Peyer's patch (tissue), 4 donors: ENCODE measurements around the gene CENPW.

Source experiments
- CTCF ChIP-seq, 6 experiments: fragments of 450-650 bp in 4 of 6; fragments of 200-600 bp in 2 of 6; sonication (generic) in 1 of 6; IDR thresholded peaks; one replicate each; pipeline ENCODE4 v1.5.1; 2017 to 2019; ENCODE audit warnings: antibody characterized with exemption in 6 of 6, mild to moderate bottlenecking in 3 of 6, moderate library complexity in 1 of 6
- POLR2A ChIP-seq, 2 donors: fragments of 450-650 bp; IDR thresholded peaks; one replicate each; pipeline ENCODE4 v1.5.1; 2017; ENCODE audit warnings: antibody characterized with exemption in 2 of 2, mild to moderate bottlenecking in 2 of 2, moderate library complexity in 2 of 2

- TF ChIP-seq CTCF (IDR thresholded peaks at IDR 0.05) (no peak), POLR2A (IDR thresholded peaks at IDR 0.05) (no peak)
Measured at GRCh38 chr6:126367849-126368248, 27.9 kb downstream of the CENPW start.
